Kidney glomerular epithelial cell (primary cell): ENCODE data around the gene TMEM8B.
"Not testable (repeated sequence)": the region's sequence is repeated elsewhere in the genome, so short reads cannot be mapped to it uniquely, and the experiment has no call there.

Experiments used
- DNase-seq: peaks from one replicate; lab custom pipeline; 2025; lab: John Stamatoyannopoulos, UW

The TMEM8B gene

GRCh38 chr9:35864695-35865255 lies 35.7 kb downstream of the TMEM8B start:
- DNase-seq, result no peak

- DNase-seq, result no peak
These were observed 38.5 kb downstream of the TMEM8B start for GRCh38 chr9:35867538-35867937.

GRCh38 chr9:35868933-35869332 lies 39.9 kb downstream of the TMEM8B start:
- no peak for DNase-seq

- DNase-seq, result no peak
These were observed 40.7 kb downstream of the TMEM8B start for GRCh38 chr9:35869621-35870216.

- DNase-seq, result no peak
These were observed 41.4 kb downstream of the TMEM8B start, which contains the start of gene OR13J1 for GRCh38 chr9:35870351-35870923. Gene OR13J1, minus strand, starts transcription at chr9:35870401. Its CDS starts 0 bp downstream, at chr9:35870401.

- no peak for DNase-seq
These were observed 42.5 kb downstream of the TMEM8B start for GRCh38 chr9:35871545-35871944.

- DNase-seq, result no peak
These were observed 43.5 kb downstream of the TMEM8B start for GRCh38 chr9:35872505-35872904.

- DNase-seq, result peak; percentile 68
These were observed 53.3 kb downstream of the TMEM8B start for GRCh38 chr9:35882263-35882848.

- DNase-seq, result no peak
These were observed 54.0 kb downstream of the TMEM8B start for GRCh38 chr9:35882996-35883395.

- DNase-seq, result not testable (repeated sequence)
These were observed 55.9 kb downstream of the TMEM8B start for GRCh38 chr9:35884908-35885307.

- DNase-seq, result no peak
These were observed 62.6 kb downstream of the TMEM8B start for GRCh38 chr9:35891646-35892045.

GRCh38 chr9:35892051-35892450 lies 63.0 kb downstream of the TMEM8B start:
- DNase-seq, result no peak

GRCh38 chr9:35896570-35896969 lies 67.5 kb downstream of the TMEM8B start:
- no peak for DNase-seq

- not testable (repeated sequence) for DNase-seq
These were observed 68.5 kb downstream of the TMEM8B start for GRCh38 chr9:35897376-35898099.

GRCh38 chr9:35898337-35898736 lies 69.3 kb downstream of the TMEM8B start:
- no peak for DNase-seq

GRCh38 chr9:35899021-35899420 lies 70.0 kb downstream of the TMEM8B start:
- DNase-seq, result no peak

- peak; percentile 33 for DNase-seq
These were observed 74.0 kb downstream of the TMEM8B start for GRCh38 chr9:35903049-35903448.

GRCh38 chr9:35904338-35904737 lies 75.3 kb downstream of the TMEM8B start:
- DNase-seq, result no peak

- no peak for DNase-seq
These were observed 76.2 kb downstream of the TMEM8B start for GRCh38 chr9:35905051-35905781.

GRCh38 chr9:35905912-35906679 lies 77.1 kb downstream of the TMEM8B start, which contains the start of gene HRCT1:
Gene HRCT1, plus strand, starts transcription at chr9:35906202. Its CDS starts 86 bp downstream, at chr9:35906288.
- peak; percentile 94 for DNase-seq
